KMS-11 (cell line): ENCODE results near the gene KCNK6.

Experiments used
- H2AFZ ChIP-seq: fragments of 200-600 bp; sonication (generic); 2 replicates; pipeline ENCODE4 v1.6.1; 2016; ENCODE audit warnings: antibody characterized with exemption, mixed run types, low read depth
- H3K27ac ChIP-seq: fragments of 200-600 bp; sonication (generic); 2 replicates; pipeline ENCODE4 v1.6.1; 2016; ENCODE audit warnings: mild to moderate bottlenecking, mixed run types
- H3K27me3 ChIP-seq: fragments of 200-600 bp; sonication (generic); 2 replicates; pipeline ENCODE4 v1.6.1; 2017; ENCODE audit warnings: mild to moderate bottlenecking, low read depth, mixed run types, moderate library complexity; ENCODE audit not compliant: insufficient read depth
- H3K36me3 ChIP-seq: fragments of 200-600 bp; sonication (generic); 2 replicates; pipeline ENCODE4 v1.6.1; 2017; ENCODE audit warnings: mild to moderate bottlenecking, mixed run types; ENCODE audit not compliant: insufficient read depth
- H3K4me1 ChIP-seq: fragments of 200-600 bp; sonication (generic); 2 replicates; pipeline ENCODE4 v1.6.1; 2016; ENCODE audit warnings: mild to moderate bottlenecking, low read depth, mixed run types; ENCODE audit not compliant: poor library complexity, severe bottlenecking
- H3K4me2 ChIP-seq: fragments of 200-600 bp; sonication (generic); 2 replicates; pipeline ENCODE4 v1.7.0; 2016; ENCODE audit warnings: mild to moderate bottlenecking, mixed run types
- H3K4me3 ChIP-seq: fragments of 200-600 bp; sonication (generic); IDR thresholded peaks from 2 replicates; pipeline ENCODE4 v1.6.1; 2017; ENCODE audit warnings: low read depth, low read length, mixed read lengths; ENCODE audit not compliant: insufficient read depth
- H3K79me2 ChIP-seq: fragments of 200-600 bp; sonication (generic); 2 replicates; pipeline ENCODE4 v1.6.1; 2016; ENCODE audit warnings: low read depth, mixed run types; ENCODE audit not compliant: insufficient read depth
- H3K9ac ChIP-seq: fragments of 200-600 bp; sonication (generic); 2 replicates; pipeline ENCODE4 v1.6.1; 2016; ENCODE audit warnings: mild to moderate bottlenecking, mixed run types
- H4K20me1 ChIP-seq: fragments of 200-600 bp; sonication (generic); 2 replicates; pipeline ENCODE4 v1.6.1; 2016; ENCODE audit warnings: mild to moderate bottlenecking, mixed run types; ENCODE audit not compliant: insufficient read depth
- CTCF ChIP-seq: fragments of 200-600 bp; sonication (generic); conservative IDR thresholded peaks from 2 replicates; pipeline ENCODE4 v1.6.1; 2017; ENCODE audit warnings: low read depth, mild to moderate bottlenecking, antibody characterized with exemption, low read length, moderate library complexity, mixed read lengths

The KCNK6 gene

GRCh38 chr19:38320969-38321339 lies 1.3 kb downstream of the KCNK6 start:
- no peak overlapping the region for H3K4me2 ChIP-seq
- TF ChIP-seq CTCF = no peak
- H3K79me2 ChIP-seq = no peaks in the 10 kb centered on the region
- H3K9ac ChIP-seq = no peak overlapping the region
- no peak overlapping the region for H3K27ac ChIP-seq
- no peak overlapping the region for H3K4me3 ChIP-seq
- peaks cover 7% of the 10 kb centered on the region; the same call in 1 of the 2 replicates for H3K27me3 ChIP-seq
- no peak overlapping the region for H2AFZ ChIP-seq
- H4K20me1 ChIP-seq = no peaks in the 10 kb centered on the region
- no peaks in the 10 kb centered on the region for H3K4me1 ChIP-seq
- H3K36me3 ChIP-seq = no peaks in the 10 kb centered on the region

- no peak for TF ChIP-seq CTCF
- Histone ChIP-seq H3K27ac (no peak overlapping the region), H4K20me1 (no peaks in the 10 kb centered on the region), H3K4me1 (no peaks in the 10 kb centered on the region), H3K79me2 (no peaks in the 10 kb centered on the region), H3K4me3 (no peak overlapping the region), H3K36me3 (no peaks in the 10 kb centered on the region), H3K4me2 (no peak overlapping the region), H3K9ac (no peak overlapping the region), H2AFZ (no peak overlapping the region), H3K27me3 (peaks cover 7% of the 10 kb centered on the region; the same call in 1 of the 2 replicates)
These were observed 2.1 kb downstream of the KCNK6 start for GRCh38 chr19:38321646-38322196.

GRCh38 chr19:38323291-38323690 lies 3.6 kb downstream of the KCNK6 start:
- Histone ChIP-seq H3K4me2 (no peak overlapping the region), H2AFZ (no peak overlapping the region), H3K79me2 (no peaks in the 10 kb centered on the region), H3K36me3 (no peaks in the 10 kb centered on the region), H3K27ac (no peak overlapping the region), H3K27me3 (peaks cover 10% of the 10 kb centered on the region; the same call in 1 of the 2 replicates), H3K9ac (no peak overlapping the region), H3K4me1 (no peaks in the 10 kb centered on the region), H4K20me1 (no peaks in the 10 kb centered on the region), H3K4me3 (no peak overlapping the region)
- no peak for TF ChIP-seq CTCF

GRCh38 chr19:38324431-38324830 lies 4.8 kb downstream of the KCNK6 start:
- Histone ChIP-seq H3K4me2 (no peak overlapping the region), H3K27me3 (peaks cover 10% of the 10 kb centered on the region; the same call in 1 of the 2 replicates), H3K4me3 (no peak overlapping the region), H2AFZ (no peak overlapping the region), H3K27ac (no peak overlapping the region), H4K20me1 (no peaks in the 10 kb centered on the region), H3K79me2 (no peaks in the 10 kb centered on the region), H3K9ac (no peak overlapping the region), H3K36me3 (no peaks in the 10 kb centered on the region), H3K4me1 (no peaks in the 10 kb centered on the region)
- TF ChIP-seq CTCF = no peak
